Endothelial cell of umbilical vein (primary cell): ENCODE measurements around the gene SUSD6.

ENCODE experiments used
- CTCF ChIP-seq, 2 donors: IDR thresholded peaks; 1 replicate in 1 of 2; 2 replicates in 1 of 2; pipeline ENCODE4 v1.5.1; 2011; ENCODE audit warnings: low read length in 2 of 2, mild to moderate bottlenecking in 2 of 2, moderate library complexity in 2 of 2, control low read depth in 1 of 2, inconsistent platforms in 1 of 2, low read depth in 1 of 2; ENCODE audit not compliant: insufficient read depth in 1 of 2; ENCODE audit errors: extremely low read depth in 1 of 2
- POLR2A ChIP-seq: IDR thresholded peaks from 2 replicates; pipeline ENCODE4 v1.6.1; 2012; ENCODE audit warnings: low read depth, mild to moderate bottlenecking, control low read depth, low read length

- TF ChIP-seq POLR2A (no peak), CTCF (IDR thresholded peaks at IDR 0.05; ENCODE audit: extremely low read depth in 1 of 2, insufficient read depth in 1 of 2, low read depth in 1 of 2, low read length in 2 of 2) (no peak)
These were observed 63.3 kb downstream of the SUSD6 start for GRCh38 chr14:69674546-69675244.
